Measurements from ENCODE around the gene MAGEA9B. TPM values are rescaled to one million over a fixed set of nuclear protein-coding genes. Genes with fewer than 3 reads are reported as not detected.
A peak's percentile ranks its signal among the peaks of the same experiment; 100 is the strongest.
"Not testable (repeated sequence)": the region's sequence is repeated elsewhere in the genome, so short reads cannot be mapped to it uniquely, and the experiment has no call there.

The MAGEA9B gene
- total RNA-seq, 2 donors from 2014 or later: not detected

DNA sequence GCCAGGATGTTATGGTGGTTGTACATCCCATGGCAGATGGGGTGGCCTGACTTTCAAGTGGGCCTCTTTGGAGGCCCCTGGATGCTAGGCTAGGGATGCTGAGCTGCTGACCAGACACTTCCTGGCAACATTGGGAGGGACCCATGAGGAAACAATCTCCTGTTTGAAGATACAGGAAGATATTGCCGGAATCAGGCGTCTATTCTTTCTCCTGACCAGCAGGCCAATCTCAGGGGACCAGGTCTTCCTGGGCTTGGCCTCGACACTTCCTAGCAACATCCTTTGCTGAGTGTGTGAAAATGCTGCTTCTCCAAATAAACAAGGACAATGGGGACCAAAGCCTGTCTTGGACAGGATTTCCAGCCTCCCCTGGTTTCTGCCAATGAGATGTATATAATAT is 39.5 kb downstream of the MAGEA9B start:
- DNase-seq; H3K27ac Mint-ChIP-seq; H3K9me3 ChIP-seq (ENCODE audit: control insufficient read depth, low read length); H3K4me3 Mint-ChIP-seq; H3K9me3 Mint-ChIP-seq; H3K36me3 ChIP-seq (ENCODE audit: control insufficient read depth, insufficient read depth, low read length); H3K27me3 Mint-ChIP-seq (ENCODE audit: insufficient read depth); H3K27ac ChIP-seq (ENCODE audit: low read depth, low read length); H3K4me1 Mint-ChIP-seq; H3K36me3 Mint-ChIP-seq (ENCODE audit: low read depth); H3K9ac ChIP-seq (ENCODE audit: extremely low read depth, low read length, poor library complexity, severe bottlenecking); H3K27me3 ChIP-seq (ENCODE audit: control insufficient read depth, insufficient read depth, low read length, poor library complexity, severe bottlenecking); H3K4me3 ChIP-seq (ENCODE audit: low read length); H3K4me1 ChIP-seq (ENCODE audit: control insufficient read depth, insufficient read depth, low read length): not testable (repeated sequence)
- no CpG with 5 or more reads among the region's 3 CpGs for whole genome bisulfite sequencing, 2 experiments (ENCODE audit: insufficient coverage in 1 of 2, insufficient read length in 1 of 2)

DNA sequence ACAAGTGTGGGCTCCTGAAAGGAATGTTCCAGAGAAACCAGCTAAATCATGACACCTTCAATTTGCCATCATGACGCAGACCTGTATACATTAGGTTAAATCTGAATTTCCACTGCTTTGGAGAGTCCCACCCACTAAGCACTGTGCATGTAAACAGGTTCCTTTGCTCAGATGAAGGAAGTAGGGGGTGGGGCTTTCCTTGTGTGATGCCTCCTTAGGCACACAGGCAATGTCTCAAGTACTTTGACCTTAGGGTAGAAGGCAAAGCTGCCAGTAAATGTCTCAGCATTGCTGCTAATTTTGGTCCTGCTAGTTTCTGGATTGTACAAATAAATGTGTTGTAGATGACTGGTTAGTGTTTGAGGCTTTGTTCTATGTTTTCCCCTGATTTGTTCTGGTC is 40.3 kb downstream of the MAGEA9B start:
- H3K27ac ChIP-seq (ENCODE audit: low read depth, low read length); DNase-seq; H3K4me1 ChIP-seq (ENCODE audit: control insufficient read depth, insufficient read depth, low read length); H3K4me3 Mint-ChIP-seq; H3K27ac Mint-ChIP-seq; H3K27me3 ChIP-seq (ENCODE audit: control insufficient read depth, insufficient read depth, low read length, poor library complexity, severe bottlenecking); H3K4me3 ChIP-seq (ENCODE audit: low read length); H3K36me3 ChIP-seq (ENCODE audit: control insufficient read depth, insufficient read depth, low read length); H3K9ac ChIP-seq (ENCODE audit: extremely low read depth, low read length, poor library complexity, severe bottlenecking); H3K36me3 Mint-ChIP-seq (ENCODE audit: low read depth); H3K9me3 ChIP-seq (ENCODE audit: control insufficient read depth, low read length); H3K4me1 Mint-ChIP-seq; H3K27me3 Mint-ChIP-seq (ENCODE audit: insufficient read depth); H3K9me3 Mint-ChIP-seq: not testable (repeated sequence)
- WGBS, 2 experiments (ENCODE audit: insufficient coverage in 1 of 2, insufficient read length in 1 of 2): 71% methylated on average over 1 of the region's 1 CpG; no CpG with 5 or more reads in 1 of the 2 experiments

DNA sequence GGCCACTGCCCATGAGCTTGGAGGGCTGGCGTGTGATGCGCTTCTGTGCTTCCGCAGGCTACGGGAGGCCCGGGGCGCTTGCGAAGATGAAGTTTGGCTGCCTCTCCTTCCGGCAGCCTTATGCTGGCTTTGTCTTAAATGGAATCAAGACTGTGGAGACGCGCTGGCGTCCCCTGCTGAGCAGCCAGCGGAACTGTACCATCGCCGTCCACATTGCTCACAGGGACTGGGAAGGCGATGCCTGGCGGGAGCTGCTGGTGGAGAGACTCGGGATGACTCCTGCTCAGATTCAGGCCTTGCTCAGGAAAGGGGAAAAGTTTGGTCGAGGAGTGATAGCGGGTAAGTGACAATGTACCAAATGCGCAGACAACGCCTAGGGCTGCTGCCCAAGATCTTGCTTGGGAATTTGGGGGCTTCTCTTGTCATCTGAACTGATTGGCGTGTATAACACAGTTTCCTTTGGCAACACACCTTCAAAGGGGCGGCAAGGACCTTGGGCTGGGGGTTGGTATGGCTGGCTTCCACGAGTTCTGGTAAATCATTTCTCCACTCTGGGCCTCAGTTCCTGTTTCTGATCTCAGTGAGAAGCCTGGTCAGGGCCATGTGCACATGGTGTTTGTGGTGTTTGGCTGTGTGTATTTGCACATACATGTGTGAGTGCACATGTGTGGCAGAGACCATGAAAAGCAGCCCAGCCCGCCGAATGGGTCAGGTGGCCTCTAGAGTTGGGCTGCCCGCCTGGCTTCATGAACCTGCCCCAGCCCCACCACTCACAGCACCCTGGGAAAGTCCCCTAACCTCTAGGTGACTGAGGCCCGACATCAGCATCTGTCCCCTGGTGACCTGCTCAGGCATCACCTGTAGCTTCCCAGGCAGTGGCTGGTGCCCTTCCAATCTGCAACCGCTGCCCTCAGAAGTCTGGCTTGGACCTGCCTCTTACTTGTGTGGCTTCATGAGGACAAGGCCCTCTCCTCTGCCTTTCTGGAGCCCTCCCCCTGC is 41.4 kb downstream of the MAGEA9B start:
- TF ChIP-seq, protein P1, sequence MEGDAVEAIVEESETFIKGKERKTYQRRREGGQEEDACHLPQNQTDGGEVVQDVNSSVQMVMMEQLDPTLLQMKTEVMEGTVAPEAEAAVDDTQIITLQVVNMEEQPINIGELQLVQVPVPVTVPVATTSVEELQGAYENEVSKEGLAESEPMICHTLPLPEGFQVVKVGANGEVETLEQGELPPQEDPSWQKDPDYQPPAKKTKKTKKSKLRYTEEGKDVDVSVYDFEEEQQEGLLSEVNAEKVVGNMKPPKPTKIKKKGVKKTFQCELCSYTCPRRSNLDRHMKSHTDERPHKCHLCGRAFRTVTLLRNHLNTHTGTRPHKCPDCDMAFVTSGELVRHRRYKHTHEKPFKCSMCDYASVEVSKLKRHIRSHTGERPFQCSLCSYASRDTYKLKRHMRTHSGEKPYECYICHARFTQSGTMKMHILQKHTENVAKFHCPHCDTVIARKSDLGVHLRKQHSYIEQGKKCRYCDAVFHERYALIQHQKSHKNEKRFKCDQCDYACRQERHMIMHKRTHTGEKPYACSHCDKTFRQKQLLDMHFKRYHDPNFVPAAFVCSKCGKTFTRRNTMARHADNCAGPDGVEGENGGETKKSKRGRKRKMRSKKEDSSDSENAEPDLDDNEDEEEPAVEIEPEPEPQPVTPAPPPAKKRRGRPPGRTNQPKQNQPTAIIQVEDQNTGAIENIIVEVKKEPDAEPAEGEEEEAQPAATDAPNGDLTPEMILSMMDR (conservative IDR thresholded peaks at IDR 0.05): peak; percentile 63
- DNase-seq: peak; percentile 81

DNA sequence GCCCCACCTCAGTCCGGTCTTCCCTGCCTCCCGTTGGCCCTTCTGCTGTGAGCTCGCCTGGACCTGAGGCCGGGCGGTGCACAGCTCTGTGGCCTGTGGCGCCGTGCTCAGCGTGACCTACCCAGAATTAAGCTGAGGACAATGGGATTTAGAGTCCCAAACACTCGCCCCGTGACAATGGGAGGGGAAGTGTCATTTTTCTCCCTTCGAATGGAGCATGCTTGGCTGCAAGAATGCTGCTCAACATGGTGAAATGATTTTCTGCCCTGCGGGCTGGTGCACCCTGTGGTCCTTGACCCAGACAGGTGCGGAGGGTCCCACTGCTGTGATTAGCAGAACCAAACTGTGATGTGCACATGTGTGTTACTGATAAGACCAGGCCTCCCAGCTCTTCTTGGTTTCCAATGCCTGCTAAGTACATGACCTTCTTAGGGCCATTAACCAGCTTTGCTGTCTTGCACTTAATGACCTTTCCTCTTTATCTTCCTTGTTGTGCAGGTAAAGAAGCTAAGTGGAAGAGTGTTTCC is 45.7 kb downstream of the MAGEA9B start:
- DNase-seq: peak; percentile 63
- H3K9me3 Mint-ChIP-seq: peaks cover 18% of the 10 kb centered on the region
- peak overlapping the region; percentile 90 for H3K27ac Mint-ChIP-seq
- H3K27me3 Mint-ChIP-seq (ENCODE audit: insufficient read depth): no peaks in the 10 kb centered on the region
- Histone ChIP-seq H3K27ac (ENCODE audit: low read depth, low read length) (no peak overlapping the region), H3K4me1 (ENCODE audit: control insufficient read depth, insufficient read depth, low read length) (no peaks in the 10 kb centered on the region), H3K9ac (ENCODE audit: extremely low read depth, low read length, poor library complexity, severe bottlenecking) (peak overlapping the region; percentile 63), H3K27me3 (ENCODE audit: control insufficient read depth, insufficient read depth, low read length, poor library complexity, severe bottlenecking) (no peaks in the 10 kb centered on the region), H3K36me3 (ENCODE audit: control insufficient read depth, insufficient read depth, low read length) (no peaks in the 10 kb centered on the region), H3K4me3 (ENCODE audit: low read length) (peak overlapping the region; percentile 87), H3K9me3 (ENCODE audit: control insufficient read depth, low read length) (no peaks in the 10 kb centered on the region)
- peak overlapping the region; percentile 81 for H3K4me3 Mint-ChIP-seq
- 19% methylated on average over 13 of the region's 13 CpGs; no CpG with 5 or more reads in 1 of the 2 experiments for WGBS, 2 experiments (ENCODE audit: insufficient coverage in 1 of 2, insufficient read length in 1 of 2)
- peaks cover 2% of the 10 kb centered on the region for H3K36me3 Mint-ChIP-seq (ENCODE audit: low read depth)
- TF ChIP-seq, protein P1 (conservative IDR thresholded peaks at IDR 0.05): no peak
- H3K4me1 Mint-ChIP-seq: peaks cover 2% of the 10 kb centered on the region

More for the DNA sequence above, 41.4 kb downstream of the MAGEA9B start:
- not testable (repeated sequence) for H3K4me3 ChIP-seq (ENCODE audit: low read length); H3K27ac ChIP-seq (ENCODE audit: low read depth, low read length); H3K27me3 ChIP-seq (ENCODE audit: control insufficient read depth, insufficient read depth, low read length, poor library complexity, severe bottlenecking); H3K9me3 ChIP-seq (ENCODE audit: control insufficient read depth, low read length); H3K9ac ChIP-seq (ENCODE audit: extremely low read depth, low read length, poor library complexity, severe bottlenecking); H3K4me1 Mint-ChIP-seq; H3K36me3 ChIP-seq (ENCODE audit: control insufficient read depth, insufficient read depth, low read length); H3K4me3 Mint-ChIP-seq; H3K27ac Mint-ChIP-seq; H3K36me3 Mint-ChIP-seq (ENCODE audit: low read depth); H3K27me3 Mint-ChIP-seq (ENCODE audit: insufficient read depth); H3K4me1 ChIP-seq (ENCODE audit: control insufficient read depth, insufficient read depth, low read length)
- H3K9me3 Mint-ChIP-seq: peaks cover 11% of the 10 kb centered on the region
- WGBS, 2 experiments (ENCODE audit: insufficient coverage in 1 of 2, insufficient read length in 1 of 2): 68% methylated on average over 11 of the region's 29 CpGs; no CpG with 5 or more reads in 1 of the 2 experiments

Measured in endodermal cell (in vitro differentiated cells).